SKM-1 treated with dmso at 0.1 percent for 144 hours (cell line): ENCODE measurements around the gene MAST4.

Source experiments
- DNase-seq: peaks from one replicate; lab custom pipeline; 2025; ENCODE audit not compliant: unreplicated experiment; lab: John Stamatoyannopoulos, UW

Gene MAST4

GRCh38 chr5:66867618-66868322 is 271.6 kb downstream of the MAST4 start:
- DNase-seq, result no peak

- no peak for DNase-seq
Measured at GRCh38 chr5:66869347-66869746, 273.2 kb downstream of the MAST4 start.

- DNase-seq, result no peak
Measured at GRCh38 chr5:66870708-66871107, 274.5 kb downstream of the MAST4 start.

GRCh38 chr5:66871651-66872050 is 275.5 kb downstream of the MAST4 start:
- no peak for DNase-seq

GRCh38 chr5:66872736-66873331 is 276.6 kb downstream of the MAST4 start:
- no peak for DNase-seq

GRCh38 chr5:66874004-66874403 is 277.8 kb downstream of the MAST4 start:
- DNase-seq, result no peak

GRCh38 chr5:66875315-66875714 is 279.1 kb downstream of the MAST4 start:
- no peak for DNase-seq

- no peak for DNase-seq
Measured at GRCh38 chr5:66876266-66876807, 280.1 kb downstream of the MAST4 start.

GRCh38 chr5:66877843-66878242 is 281.6 kb downstream of the MAST4 start:
- DNase-seq, result no peak

- DNase-seq, result peak; percentile 40
Measured at GRCh38 chr5:66880401-66880800, 284.2 kb downstream of the MAST4 start.

- DNase-seq, result no peak
Measured at GRCh38 chr5:66881480-66882161, 285.4 kb downstream of the MAST4 start.

- DNase-seq, result no peak
Measured at GRCh38 chr5:66882606-66883227, 286.5 kb downstream of the MAST4 start.

GRCh38 chr5:66884564-66885243 is 288.5 kb downstream of the MAST4 start:
- DNase-seq, result no peak

GRCh38 chr5:66886941-66887340 is 290.7 kb downstream of the MAST4 start:
- DNase-seq, result no peak

GRCh38 chr5:66888613-66889012 is 292.4 kb downstream of the MAST4 start:
- DNase-seq, result no peak

GRCh38 chr5:66889056-66889455 is 292.9 kb downstream of the MAST4 start:
- no peak for DNase-seq

GRCh38 chr5:66889524-66889923 is 293.3 kb downstream of the MAST4 start:
- no peak for DNase-seq

- no peak for DNase-seq
Measured at GRCh38 chr5:66891184-66891925, 295.2 kb downstream of the MAST4 start.

- DNase-seq, result no peak
Measured at GRCh38 chr5:66892716-66893115, 296.5 kb downstream of the MAST4 start.

- no peak for DNase-seq
Measured at GRCh38 chr5:66894480-66895240, 298.5 kb downstream of the MAST4 start.
